ENCODE results near the gene JPH3.

JPH3 gene

DNA sequence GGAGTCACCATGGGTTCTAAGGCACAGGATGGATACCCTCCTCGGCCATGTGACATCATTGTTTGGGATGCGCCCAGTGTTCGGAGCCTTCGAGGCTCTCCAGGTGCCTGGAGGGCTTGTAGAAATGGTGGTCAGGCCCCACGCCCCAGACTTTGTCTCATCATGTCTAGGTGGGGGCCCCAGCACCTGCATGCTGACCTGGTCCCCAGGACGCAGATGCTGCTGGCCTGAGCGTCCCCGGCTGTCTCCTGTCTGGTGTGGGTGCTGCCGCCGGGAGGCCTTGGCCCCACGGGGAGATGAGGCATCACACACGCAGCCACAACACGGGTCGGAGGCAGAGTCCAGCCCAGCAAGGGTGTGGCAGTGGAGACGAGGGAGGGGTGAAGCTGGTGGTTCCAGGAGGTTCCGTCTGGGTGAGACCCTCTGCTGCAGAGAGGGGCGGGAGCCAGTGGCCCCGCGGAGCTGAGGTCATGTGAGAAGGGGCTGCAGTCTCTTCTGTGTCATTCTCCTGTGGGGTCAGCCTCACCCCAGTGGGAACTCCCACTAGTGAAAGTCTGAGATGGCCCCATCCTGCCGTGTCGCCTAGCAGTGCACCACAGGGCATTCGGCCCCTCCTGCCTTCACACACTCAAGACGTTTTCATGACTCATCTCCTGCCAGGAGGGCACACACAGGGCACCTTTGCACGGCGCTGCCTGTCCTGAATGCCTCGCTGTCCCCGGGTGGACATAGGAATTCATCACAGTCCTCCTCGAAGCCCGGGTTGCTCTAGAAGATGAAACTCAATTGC lies 46.6 kb downstream of the JPH3 start:
- no peak for DNase-seq (ENCODE audit: low read depth in 2 of 3, low spot score in 1 of 3)

DNA sequence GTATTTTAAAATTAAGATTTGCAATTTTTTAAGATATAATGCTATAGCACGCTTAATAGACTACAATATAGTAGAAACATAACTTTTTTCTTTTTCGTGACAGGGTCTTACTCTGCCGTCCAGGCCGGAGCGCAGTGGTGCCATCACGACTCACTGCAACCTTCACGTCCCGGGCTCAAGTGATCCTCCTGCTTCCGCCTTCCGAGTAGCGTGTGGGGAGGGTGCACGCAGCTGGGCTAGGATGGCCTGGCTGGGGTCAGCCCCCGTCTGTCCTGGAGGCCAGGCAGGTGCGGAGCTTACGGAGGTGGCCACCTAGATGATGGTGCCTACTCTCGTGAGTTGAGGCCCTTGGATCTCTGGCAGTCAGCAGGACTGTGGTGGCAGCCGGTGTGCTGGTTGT lies 50.1 kb downstream of the JPH3 start:
- no peak for DNase-seq (ENCODE audit: low read depth in 2 of 3, low spot score in 1 of 3)

DNA sequence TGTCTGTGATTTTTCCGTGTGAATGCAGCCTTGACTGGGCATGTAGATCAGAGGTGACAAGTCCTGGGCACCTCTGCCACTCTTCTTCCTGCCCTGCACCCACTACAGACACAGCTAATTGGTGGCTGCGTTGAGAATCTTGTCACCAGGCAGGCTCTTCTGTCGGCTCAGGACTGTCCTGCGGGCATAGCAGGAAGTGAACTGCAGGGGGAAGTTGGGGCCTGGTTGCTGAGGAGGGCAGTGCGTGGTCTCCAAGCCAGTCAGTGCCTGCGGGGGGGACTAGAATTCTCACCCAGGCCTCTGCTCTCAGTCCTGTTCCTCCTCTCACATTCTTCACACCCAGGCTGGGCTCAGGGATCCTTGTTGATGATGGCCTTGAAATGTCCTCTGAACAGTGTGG lies 50.5 kb downstream of the JPH3 start:
- no peak for DNase-seq (ENCODE audit: low read depth in 2 of 3, low spot score in 1 of 3)

DNA sequence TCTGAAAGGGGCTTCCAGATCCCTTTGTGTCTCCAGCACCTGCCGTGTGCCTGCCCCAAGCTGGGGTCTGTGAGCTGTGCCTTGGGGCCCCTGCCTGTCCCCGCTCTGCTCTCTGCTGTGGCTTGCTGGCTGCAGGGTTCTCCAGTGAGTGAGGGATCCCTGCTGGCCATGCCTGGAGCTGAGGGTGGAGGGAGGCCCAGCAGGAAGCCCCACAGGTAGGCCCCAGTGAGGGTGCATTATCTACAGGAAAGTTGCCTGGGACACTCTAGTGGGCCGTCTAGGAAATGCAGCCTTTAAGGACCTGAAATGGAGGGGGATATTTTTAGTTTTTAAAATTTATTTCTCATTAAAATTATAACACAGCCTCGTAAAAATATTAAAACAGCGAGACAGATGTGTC lies 50.9 kb downstream of the JPH3 start:
- no peak for DNase-seq (ENCODE audit: low read depth in 2 of 3, low spot score in 1 of 3)

DNA sequence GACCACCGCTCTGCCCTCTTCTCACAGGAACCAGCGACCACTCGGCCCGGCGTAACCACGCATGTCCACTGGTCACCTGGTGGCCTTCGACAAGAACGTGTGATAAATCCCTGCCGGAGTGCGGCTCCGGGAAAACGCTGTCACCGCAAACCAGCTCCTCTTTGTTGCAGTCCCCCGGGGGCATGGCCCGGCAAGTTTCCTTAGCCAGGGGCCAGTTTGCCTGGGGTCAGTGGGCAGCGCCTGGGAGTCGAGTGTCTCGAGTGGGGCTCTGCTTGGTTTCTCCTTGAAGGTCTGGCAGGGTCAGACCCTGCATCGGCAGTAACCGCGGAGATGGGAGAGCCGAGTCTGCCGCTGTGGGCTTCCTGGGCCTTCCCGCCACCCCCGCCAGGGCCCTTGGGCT lies 52.5 kb downstream of the JPH3 start:
- no peak for DNase-seq (ENCODE audit: low read depth in 2 of 3, low spot score in 1 of 3)

DNA sequence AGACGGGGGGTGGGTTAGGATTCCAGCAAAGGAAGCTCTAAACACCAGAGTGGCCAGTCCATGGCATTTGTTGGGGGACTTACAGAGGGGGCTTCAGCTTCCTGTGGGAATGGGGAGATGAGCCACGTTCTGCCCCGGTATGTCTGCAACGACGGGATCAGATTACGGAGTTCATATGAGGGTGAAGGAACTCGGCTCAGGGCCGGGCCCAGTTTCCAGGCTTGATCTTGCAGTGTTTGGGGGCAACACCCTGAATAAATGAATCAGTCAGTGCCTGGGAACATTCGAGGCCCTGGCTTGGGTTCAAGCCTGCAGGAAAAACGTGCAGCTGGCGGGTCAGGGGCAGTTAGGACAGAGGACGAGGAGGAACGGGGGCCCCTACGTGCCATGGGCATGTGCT lies 54.0 kb downstream of the JPH3 start:
- DNase-seq (ENCODE audit: low read depth in 2 of 3, low spot score in 1 of 3), result no peak

DNA sequence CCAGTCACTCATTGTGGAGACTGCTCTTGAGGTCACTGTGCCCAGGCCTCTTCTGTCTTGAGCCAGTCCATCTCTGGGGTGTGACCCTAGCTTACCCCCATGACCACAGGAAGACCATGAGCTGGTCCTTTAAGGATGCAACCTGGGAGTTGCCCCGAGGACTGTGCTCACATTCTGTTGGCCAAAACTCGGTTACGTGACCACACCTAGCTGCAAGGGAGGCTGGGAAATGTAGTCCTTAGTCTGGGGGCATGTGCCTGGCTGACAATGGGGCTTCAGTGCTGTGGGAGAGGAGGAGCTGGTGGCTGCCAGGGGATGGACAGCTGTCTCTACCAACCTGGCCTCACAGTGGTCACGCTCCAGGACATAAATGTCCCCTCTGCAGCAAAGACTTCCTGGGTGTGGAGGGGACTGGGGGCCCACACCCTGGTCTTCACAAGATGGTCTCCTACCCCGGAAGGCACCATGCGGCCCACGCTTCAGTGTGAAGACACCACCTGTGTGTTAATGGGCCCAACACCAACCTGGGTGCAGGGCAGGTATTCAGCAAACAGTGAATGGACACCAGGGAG lies 55.4 kb downstream of the JPH3 start:
- no peak for DNase-seq (ENCODE audit: low read depth in 2 of 3, low spot score in 1 of 3)

DNA sequence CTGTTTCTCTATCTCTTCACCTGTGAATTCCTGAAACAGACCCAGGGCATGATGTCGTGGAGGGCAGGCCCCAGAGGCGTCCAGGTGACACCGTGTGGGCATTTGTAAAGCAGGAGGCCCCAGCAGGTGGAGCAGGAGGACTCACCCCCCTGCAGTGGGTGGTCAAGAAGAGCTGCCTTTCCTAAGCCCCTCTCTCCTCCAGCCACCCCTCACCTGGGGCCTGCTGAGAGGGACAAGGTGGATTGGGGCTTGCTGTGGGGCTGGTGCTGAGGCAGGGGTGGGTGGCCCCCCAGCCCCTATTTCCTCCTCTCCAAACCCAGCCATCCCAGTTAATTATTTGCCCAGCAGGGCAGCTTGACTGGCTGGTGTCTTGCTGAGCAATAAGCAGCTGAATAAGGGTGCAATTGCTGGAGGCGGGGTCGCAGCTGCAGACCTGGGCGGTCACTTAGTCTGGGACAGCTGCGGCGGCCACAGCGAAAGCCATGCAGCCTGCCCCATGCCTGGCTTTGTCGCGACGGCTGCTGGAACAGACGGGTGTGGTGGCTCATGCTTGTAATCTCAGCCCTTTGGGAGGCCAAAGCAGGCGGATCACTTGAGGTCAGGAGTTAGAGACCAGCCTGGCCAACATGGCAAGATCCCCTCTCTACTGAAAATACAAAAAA lies 56.4 kb downstream of the JPH3 start:
- DNase-seq (ENCODE audit: low read depth in 2 of 3, low spot score in 1 of 3), result no peak

DNA sequence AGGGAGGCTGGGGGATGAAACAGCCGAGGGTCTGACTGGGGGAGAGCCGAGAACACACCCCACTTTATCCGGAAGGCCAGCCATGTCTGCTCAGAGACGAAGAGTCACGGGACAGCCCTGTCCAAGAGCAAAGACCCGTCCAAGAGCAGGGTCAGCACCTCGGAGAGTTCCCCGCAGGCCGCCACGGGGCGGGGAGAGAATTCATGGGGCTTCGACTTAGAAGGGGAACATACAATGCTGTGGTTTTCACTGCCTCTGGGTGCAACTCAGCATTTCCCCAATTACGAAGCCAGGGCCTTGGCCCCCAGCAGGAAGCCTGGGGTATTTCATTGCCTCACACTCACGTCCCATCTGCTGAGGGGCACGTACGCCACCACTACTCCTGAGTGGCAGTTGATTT lies 59.3 kb downstream of the JPH3 start:
- DNase-seq (ENCODE audit: low read depth in 2 of 3, low spot score in 1 of 3), result peak; percentile 5 to 13 (median 8)

DNA sequence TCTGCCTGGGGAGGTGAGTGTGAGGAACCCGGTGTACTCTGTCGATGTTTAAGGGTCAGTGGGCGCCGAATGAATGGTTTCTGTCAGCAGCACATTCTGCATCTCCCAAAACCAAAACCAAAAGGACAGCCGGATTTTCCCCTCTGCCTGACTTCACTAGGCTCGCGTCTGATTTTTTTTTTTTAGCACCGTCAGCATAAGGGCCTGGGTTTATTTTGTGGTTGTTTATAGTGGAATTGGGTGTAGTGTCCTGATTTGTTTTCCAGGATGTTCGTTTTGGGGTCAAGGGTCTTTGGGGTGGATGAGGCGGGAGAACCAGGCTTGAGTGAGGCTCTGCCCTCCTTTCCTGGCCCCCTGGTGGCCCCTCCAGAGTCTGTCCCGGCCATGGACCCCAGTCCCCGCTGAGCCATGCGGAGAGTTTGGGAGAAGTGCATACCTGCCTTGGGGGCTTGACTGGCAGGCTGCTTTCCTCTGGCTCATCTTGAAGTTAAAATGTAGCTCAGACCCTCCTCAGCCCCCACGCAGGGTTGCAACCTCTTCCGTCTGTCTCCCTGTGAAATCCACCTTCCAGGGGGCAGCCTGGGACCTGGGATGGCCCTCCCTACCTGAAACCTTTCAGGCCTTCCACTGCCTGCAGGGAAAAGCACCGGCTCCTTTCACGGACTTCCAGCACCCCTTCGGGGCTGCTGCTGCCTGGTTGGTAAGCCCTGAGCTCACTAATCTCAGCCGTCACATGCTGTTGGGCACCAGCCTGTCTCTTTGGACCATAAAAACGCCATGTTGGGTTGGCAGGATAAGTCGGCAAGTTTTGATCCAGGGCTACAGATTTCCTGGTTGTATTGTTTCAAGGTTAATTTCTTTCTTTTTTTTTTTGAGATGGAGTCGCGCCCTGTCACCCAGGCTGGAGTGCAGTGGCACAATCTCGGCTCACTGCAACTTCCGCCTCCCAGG lies 60.2 kb downstream of the JPH3 start:
- DNase-seq (ENCODE audit: low read depth in 2 of 3, low spot score in 1 of 3), result no peak

DNA sequence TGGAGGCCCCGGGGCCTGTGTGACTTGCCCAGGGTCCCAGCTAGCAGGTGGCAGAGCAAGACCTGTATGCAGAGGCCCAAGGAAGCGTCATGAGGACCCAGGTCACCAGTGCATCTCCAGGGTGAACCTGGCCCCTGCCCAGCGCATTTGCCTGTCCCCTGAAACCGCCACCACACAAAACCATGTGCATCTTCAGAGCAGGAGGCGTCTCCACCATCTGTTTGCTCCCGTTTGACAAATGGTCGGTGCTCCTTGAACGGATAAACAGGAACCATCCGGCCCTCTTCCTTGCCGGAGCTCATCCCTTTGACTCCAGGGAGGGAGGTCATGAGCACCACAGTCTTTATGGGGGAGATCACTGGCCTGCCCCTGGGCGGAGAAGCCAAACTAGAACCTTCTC lies 62.5 kb downstream of the JPH3 start:
- DNase-seq (ENCODE audit: low read depth in 2 of 3, low spot score in 1 of 3), result no peak

DNA sequence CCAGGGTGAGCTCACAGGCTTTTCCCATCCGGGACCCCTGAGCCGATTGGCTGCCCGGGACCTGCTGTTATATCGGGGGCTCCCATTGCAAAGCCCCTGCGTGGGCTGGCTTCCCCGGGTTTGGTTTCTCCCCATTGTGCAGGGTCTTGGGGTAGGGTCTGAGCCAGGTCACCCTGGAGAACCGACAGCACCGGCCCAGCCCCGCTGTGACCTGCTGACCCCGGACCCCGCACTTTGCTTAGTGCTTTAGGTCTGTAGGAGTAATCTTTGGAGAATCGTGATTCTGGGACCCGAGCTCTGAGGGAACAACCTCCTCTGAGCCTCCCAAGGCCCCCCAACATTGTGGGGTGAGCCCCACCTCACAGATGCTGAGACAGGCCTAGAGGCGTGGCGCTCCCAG lies 62.9 kb downstream of the JPH3 start:
- DNase-seq (ENCODE audit: low read depth in 2 of 3, low spot score in 1 of 3), result no peak

DNA sequence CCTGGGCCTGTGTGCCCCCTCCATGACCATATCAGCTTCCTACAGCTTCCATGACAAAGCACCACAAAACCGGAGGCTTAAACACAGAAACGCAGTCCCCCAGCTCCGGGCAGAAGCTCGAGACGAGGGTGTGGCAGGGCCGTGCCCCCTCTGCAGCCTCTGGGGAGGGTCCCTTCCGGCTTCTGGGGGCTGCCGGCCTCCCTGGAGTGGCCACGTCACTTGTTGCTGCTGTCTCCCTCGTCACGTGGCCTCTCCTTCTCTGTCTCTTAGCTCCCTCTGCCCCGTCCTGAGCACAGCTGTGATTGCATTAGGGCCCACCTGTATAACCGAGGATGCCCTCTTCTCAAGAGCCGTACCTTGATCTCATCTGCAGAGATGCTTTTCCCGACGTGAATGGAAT lies 64.6 kb downstream of the JPH3 start:
- DNase-seq (ENCODE audit: low read depth in 2 of 3, low spot score in 1 of 3), result no peak

DNA sequence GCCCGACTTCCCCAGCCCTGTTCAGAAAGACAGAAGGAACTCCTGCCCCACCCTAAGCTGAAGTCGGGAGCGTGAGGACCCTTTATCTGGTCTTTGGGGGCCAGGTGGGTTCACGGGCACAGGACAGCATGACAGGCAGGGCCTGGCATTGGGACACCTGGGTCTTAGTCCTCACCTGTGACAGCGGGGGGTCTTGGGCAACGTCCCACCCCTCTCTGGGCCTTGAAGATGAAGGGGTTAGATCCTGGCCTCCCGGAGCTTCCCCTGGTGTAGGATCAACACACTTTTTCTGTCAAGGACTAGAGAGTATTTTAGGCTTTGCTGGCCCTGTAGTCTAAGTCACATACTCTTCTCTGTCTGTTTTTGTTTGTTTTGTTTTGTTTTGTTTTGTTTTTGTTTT lies 65.1 kb downstream of the JPH3 start:
- DNase-seq (ENCODE audit: low read depth in 2 of 3, low spot score in 1 of 3), result no peak

DNA sequence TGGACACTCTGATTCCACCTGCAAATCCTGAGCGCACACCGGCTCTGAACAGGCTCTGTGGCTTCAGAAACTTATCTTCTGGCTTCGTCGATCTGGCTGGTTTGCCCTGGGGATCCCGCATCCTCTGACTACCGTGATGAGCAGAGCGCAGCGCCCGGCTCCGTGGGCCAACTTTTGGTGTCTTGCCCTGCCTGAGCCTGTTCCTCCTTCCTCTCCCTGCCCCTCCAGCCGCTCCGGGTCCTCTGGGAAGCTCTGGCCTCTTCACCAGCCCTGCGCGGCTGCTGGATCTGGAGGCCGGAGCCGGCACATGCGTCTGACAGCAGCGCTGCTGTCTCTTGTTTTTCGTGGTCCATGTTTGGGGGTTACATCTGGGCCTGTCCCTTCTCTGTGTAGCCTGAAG lies 65.6 kb downstream of the JPH3 start:
- DNase-seq (ENCODE audit: low read depth in 2 of 3, low spot score in 1 of 3), result no peak

DNA sequence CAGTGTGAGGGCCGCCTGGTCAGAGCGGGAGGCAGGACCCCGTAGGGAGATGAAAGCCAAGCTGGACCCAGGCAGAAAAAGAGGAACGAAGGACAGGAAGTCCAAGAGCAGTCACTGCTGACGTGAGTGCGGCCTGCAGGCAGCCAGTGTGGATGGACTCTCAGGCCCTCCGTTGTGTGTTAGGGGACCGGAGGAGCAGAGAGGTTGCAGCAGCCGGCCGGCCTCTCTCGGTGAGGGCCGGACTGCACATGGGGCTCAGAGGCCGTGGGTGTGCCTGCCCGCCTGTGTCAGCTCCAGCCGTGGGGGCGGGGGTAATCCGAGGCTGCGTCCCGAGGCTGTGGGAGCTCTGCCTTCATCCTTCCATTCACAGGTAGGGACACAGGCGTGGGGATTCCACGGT lies 67.4 kb downstream of the JPH3 start:
- DNase-seq (ENCODE audit: low read depth in 2 of 3, low spot score in 1 of 3), result no peak

DNA sequence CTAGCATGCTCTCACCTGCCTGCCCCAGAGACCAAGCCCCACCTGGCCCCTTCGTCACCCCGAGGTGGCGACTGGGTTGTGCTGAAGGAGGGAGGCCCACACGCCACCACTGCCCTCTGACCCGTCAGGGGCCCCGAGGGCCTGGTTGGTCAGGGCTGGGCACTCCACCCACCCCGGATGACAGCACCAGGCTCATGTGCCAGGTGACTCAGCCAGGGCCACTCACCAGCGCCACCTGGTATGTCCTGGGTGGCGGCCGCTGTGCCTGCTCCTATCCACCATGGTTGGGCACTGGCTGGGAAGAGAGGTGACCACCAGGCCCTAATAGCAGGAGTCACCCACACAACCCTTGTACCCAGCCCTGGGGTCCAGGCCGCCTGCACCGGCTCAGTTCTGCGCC lies 68.9 kb downstream of the JPH3 start:
- DNase-seq (ENCODE audit: low read depth in 2 of 3, low spot score in 1 of 3), result no peak

DNA sequence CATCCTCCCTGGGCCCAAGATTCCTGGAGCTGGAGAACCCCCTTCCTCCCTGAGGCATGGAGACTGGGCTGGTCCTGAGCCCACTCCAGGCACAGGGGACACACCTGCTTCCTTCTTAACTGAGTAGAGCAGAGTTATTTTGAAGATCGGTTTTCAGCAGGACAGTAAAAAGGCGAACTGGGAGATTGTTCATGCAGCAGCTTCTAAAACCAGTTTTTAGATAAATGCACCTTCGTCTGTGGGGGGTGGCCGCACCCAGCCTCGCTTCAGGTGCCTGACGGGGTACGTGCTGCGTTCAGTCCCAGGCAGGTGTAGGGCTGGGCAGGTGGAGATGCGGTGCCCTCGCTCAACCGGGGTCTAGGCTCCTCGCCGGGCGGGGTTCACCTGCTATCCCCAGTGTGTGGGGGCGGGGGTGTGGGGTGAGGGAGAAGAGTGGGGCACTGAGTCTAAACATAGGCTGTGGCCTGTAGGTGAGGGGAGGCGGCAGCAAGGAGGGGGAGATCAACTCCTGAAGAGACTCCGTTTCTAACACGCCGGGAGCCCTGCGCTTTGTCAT lies 69.5 kb downstream of the JPH3 start:
- no peak for DNase-seq (ENCODE audit: low read depth in 2 of 3, low spot score in 1 of 3)

DNA sequence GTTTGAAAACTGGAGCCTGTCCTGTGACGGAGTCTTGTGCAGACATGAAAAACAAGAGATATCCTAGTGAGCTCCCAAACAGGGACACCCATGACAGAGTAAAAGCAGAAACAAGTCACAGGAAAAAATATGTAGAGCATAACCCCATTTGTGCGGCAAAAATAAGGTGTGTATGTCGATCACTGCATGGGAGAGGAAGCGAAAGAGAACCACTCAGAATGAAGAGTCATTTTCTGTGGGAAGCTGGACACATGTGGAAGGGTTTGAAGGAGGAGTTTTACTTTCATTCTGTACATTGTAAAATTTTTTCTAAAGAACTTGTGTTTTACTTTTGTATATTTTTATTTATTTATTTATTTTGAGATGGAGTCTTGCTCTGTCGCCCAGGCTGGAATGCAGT lies 72.1 kb downstream of the JPH3 start:
- no peak for DNase-seq (ENCODE audit: low read depth in 2 of 3, low spot score in 1 of 3)

DNA sequence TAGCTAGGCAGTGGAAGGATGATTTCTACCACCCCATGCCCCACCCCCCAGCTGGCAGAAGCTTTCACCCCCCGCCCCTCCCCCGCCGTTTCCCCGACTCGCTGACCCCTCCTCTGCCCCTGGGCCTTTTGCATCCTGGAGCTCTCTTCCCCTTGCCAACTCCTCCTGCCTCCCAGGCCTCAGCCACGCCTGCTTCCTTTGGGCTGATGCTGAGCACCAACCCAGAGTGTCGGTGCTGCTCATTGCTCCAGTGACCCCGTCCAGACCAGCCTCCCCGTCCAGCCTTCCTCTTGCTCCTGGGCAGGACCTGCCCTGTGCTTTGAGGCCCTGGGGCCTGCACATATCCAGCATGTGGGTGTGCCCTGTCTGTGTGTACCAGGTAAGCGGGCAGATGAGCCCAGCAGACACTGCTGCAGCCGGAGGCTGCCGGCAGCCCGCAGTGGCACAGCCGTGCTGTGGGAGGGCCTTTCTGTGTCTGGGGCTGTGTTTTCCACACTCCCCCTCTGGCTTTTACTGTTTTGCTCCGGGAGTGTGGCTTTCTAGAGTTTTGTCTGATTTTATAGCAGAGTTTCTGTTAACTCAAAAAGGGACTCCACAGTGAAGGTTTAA lies 72.9 kb downstream of the JPH3 start:
- DNase-seq (ENCODE audit: low read depth in 2 of 3, low spot score in 1 of 3), result no peak

DNA sequence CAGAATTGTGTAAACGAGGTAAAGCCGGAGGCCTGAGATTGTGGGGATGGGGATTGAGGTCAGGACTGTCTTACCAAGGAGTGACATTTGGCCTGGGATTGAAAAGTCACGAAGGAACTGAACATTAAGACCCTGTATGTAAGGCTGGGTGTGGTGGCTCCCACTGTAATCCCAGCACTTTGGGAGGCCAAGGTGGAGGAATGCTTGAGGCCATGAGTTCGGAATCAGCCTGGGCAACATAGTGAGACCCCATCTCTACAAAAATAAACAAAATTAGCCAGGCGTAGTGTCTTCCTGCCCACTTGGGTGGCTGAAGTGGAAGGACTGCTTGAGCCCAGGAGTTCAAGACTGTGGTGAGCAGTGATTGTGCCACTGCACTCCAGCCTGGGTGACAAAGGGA lies 75.5 kb downstream of the JPH3 start:
- no peak for DNase-seq (ENCODE audit: low read depth in 2 of 3, low spot score in 1 of 3)

Data from stimulated activated CD4-positive, alpha-beta T cell treated with anti-CD3 and anti-CD28 coated beads, Interleukin-12 subunit alpha, Interleukin-12 subunit beta, amount 100 ng/mL, for 48 hours (primary cell).